ENCODE results near the gene GATAD2B.
A peak's percentile ranks its signal among the peaks of the same experiment; 100 is the strongest.
"Not testable (repeated sequence)": the region's sequence is repeated elsewhere in the genome, so short reads cannot be mapped to it uniquely, and the experiment has no call there.

The GATAD2B gene

DNA sequence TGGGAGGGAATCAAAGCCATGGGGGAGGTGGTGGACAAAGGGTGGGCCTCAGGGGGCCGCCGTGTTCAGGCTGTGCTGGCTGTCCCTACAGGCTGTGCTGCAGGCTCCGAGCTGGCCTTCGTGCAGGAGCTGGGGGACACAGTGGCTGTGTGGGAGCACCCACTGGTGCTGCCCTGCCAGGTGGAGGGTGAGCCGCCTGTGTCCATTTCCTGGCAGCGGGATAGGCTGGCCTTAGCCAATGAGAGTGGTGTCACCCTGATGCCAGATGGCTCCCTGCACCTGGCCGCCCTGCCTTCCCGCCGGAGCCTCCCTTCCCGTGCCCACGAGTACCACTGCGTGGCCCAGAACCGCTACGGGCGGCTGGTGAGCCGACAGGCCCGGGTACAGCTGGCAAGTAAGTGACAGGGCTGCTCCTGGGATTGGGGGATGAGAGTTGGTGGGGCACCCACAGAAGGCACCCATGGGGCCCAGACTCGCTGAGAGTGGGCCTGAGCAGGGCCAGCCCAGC is 127.4 kb downstream of the GATAD2B start:
- DNase-seq (ENCODE audit: low spot score), result no peak

DNA sequence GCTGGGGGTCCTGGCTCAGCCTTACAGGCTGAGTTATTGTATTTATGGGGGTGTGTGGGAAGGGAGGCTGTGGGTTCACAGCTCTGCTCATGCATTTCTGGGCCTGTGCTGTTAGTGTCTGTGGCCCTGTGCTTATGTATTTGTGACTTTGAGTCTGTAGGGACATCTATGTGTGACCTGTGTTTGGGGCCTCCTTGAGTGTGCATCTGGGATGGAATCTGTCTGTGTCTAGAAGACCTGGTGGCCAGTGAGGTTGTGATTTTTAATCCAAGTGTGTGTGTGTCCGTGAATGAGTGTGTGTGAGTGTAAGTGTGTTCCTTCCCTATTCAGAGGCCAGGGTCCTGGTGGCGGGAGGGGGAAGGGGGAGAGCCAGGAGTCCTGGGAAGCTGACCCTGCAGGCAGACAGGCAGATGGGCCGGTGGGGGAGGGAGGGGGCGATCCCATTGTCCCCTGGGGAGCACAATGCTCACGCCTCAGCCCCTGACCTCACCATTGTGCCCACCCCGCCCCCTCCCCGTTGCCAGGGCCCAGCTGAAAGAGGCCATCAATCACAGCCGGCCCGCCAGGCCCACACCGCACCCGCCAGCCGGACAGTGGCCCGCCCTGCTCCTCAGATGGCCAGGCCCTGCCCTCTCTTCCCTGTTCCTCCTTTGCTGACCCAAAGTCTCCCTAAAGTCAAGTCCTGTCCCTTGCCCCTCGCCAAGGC is 128.0 kb downstream of the GATAD2B start:
- DNase-seq (ENCODE audit: low spot score), result no peak

GRCh38 chr1:153793973-153794615 is 128.7 kb downstream of the GATAD2B start:
- DNase-seq (ENCODE audit: low spot score), result no peak

DNA sequence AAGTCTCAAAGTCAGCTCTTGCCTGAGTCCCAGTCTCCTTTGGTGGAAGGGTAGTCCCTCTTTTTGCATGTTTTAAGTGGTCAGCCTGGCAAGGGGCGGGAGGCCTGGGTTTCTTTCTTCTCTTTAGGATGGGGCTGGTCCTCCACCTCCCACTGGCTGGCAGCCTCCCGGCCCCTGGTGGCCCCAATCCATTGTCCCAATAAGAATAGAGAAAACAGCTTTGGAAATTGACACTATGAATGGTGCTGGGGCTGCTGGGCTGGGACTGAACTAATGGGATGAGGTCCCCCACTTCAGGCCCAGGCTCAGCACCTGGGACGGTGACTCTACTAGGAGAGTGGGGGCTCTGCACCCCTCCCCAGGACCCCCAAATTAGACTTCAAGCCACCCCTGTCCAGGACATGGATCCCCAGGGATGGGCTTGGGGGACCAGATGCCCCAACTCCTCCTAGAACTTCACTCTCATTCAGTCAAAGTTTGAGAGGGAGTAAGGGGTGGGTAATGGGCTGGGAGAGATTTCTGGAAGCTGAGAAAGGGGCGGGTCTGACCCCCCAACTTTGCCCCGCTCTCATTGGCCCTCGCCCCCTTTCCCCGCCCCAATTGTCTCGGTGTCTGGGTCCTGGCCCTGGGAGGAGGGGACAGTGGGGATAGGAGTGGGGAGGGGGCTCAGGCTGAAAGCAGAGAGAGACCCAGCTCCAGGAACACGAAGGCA is 129.4 kb downstream of the GATAD2B start:
- DNase-seq (ENCODE audit: low spot score), result no peak

GRCh38 chr1:153792631-153793041 is 130.1 kb downstream of the GATAD2B start:
- no peak for DNase-seq (ENCODE audit: low spot score)

DNA sequence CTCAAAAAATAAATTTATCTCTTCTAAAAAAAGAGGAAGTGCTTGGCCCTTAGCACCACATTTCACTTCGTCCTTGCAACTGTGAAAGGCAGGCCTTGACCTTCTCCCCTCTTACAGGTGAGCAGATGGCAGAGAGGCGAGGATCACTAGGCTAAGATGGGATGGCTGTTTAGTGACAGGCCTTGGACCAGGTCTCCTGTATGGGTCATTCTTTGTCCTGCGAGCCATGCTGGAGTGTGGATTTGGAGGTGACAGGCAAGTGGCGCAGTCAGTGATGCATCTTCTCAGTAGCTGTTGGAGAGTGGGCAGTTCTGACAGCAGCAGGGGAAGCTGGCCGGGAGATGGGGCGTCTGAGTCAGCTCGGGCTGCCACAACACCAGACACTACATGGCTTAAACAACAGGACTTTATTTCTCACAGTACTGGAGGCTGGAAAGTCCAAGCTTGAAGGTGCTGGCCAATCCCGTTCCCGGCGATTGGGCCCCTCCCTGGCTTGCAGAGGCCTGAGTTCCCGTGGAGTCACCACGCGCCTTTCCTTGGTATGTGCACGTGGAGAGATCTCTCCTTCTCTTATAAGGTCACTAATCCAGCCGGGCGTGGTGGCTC is 131.0 kb downstream of the GATAD2B start:
- DNase-seq (ENCODE audit: low spot score), result no peak

GRCh38 chr1:153790966-153791647 is 131.7 kb downstream of the GATAD2B start:
- no peak for DNase-seq (ENCODE audit: low spot score)

- no peak for DNase-seq (ENCODE audit: low spot score)
These were observed 132.3 kb downstream of the GATAD2B start for GRCh38 chr1:153790313-153790965.

DNA sequence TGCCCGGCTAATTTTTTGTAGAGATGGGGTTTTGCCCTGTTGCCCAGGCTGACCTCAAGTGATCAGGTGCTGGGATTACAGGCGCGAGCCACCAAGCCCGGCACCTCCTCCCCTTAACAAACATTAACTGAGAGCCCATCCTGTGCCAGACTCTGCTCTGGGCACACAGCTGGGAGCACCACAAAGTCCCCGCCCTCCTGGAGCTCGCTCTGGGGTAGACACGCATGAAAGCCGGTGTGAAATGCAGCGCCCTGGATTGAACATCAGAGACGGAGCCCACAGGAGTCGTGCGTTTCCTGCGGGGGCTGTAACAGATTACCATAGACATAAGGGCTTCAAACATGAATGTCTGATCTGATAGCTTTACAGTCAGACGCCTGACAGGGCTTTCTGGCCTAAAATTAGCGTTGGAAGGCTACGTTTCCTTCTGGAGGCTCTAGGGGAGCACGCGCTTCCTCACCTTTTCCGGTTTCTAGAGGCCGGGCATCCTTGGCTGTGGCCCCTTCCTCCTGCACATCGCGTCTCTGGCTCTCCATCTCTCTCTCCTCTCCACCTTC is 133.2 kb downstream of the GATAD2B start:
- no peak for DNase-seq (ENCODE audit: low spot score)

DNA sequence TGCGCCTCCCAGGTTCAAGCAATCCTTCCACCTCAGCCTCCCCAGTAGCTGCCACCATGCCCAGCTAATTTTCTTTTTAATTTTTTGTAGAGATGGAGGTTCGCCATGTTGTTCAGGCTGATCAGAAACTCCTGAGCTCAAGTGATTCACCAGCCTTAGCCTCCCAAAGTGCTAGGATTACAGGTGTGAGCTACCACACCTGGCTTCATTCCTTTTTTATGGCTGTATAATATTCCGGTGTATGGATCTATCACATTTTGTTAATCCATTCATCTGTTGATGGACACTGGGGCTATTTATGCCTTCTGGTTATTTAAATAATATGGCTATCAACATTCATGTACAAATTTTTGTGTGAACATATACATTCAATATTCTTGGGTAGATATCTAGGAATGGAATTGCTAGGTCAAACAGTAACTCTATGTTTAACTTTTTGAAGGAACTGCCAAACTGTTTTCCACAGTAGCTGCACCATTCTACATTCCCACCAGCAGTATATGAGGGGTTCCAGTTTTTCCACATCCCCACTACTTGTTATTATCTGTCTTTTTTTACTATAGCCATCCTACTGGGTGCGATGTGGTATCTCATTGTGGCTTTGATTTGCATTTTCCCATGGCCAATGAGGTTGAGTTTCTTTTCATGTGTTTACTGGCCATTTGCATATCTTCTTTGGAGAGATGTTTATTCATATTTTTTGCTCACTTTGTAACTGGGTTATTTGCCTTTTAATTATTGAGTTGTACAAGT is 136.6 kb downstream of the GATAD2B start:
- DNase-seq (ENCODE audit: low spot score), result no peak

DNA sequence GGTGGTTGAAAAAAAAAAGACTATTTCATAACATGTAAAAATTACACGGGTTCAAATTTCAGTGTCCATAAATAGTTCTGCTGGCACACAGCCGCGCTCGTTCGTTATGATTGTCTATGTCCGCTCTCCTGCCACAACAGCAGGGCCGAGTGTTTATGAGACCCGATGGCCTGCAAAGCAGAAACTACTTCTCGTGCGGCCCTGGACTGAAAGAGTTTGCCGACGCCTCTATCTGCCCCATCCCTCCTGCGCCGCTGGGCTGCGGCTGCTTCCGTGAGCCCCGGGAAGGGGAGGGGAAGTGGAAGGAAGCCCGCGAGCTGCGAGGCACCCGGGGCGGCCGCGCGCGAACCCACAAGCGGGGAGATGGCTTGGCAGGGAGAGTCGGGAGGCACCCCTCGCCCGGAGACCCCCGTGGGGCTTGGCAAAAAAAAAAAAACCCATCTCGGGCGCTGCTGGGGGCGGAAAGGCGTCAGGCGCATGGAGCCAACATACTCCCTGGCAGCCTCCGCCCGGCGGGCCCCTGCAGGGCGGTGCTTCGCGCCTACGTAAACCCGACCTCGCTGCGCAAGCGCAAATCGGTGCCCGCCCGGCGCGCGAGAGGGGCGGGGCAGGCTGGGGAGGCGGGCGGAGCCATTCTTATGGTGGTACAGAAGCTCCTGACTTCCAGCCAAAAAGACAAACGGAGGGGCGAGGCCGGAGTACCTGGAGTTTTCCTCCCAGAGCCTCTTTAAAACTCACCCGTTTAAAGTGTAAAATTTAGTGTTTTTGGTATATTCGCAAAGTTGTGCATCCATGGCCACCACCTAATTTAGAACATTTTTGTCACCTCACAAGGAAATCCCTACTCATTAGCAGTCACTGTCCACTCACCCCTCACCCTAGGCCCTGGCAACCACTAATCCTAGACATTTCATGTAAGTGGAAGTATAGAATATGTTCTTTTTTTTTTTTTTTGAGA is 139.3 kb downstream of the GATAD2B start:
- DNase-seq (ENCODE audit: low spot score), result peak; percentile 99

DNA sequence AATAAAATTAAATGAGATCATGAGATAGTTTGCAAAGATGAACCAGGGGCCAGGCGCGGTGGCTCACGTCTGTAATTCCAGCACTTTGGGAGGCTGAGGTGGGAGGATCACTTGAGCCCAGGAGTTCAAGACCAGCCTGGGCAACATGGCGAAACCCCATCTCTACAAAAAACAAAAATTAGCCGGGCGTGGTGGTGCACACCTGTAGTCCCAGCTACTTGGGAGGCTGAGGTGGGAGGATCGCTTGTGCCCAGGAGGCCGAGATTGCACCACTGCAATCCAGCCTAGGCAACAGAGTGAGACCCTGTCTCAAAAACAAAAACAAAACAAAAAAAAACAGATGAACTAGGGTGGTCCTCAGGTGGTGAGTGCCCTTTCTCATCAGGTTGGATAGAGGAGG is 140.1 kb downstream of the GATAD2B start:
- not testable (repeated sequence) for DNase-seq (ENCODE audit: low spot score)

DNA sequence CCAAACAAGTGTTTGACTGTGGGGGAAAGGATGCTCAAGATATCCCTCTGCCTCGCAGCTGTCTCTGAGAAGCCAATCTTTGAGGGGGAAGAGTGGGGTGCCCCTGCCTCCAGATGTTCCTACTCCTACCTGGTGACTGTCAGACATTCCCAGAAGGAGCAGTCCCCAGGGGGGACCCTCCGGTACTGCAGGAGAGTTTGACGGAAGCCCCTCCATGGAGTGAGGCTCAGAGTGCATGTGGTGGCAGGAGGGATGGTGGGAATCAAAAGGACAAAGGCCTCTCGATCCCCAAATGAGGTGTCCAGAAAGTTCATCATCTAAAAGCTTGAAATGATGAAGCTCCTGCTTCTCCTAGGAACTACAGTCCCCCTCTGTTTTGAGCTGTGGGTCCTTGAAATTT is 142.2 kb downstream of the GATAD2B start:
- no peak for DNase-seq (ENCODE audit: low spot score)

- no peak for DNase-seq (ENCODE audit: low spot score)
These were observed 142.8 kb downstream of the GATAD2B start for GRCh38 chr1:153779781-153780541.

DNA sequence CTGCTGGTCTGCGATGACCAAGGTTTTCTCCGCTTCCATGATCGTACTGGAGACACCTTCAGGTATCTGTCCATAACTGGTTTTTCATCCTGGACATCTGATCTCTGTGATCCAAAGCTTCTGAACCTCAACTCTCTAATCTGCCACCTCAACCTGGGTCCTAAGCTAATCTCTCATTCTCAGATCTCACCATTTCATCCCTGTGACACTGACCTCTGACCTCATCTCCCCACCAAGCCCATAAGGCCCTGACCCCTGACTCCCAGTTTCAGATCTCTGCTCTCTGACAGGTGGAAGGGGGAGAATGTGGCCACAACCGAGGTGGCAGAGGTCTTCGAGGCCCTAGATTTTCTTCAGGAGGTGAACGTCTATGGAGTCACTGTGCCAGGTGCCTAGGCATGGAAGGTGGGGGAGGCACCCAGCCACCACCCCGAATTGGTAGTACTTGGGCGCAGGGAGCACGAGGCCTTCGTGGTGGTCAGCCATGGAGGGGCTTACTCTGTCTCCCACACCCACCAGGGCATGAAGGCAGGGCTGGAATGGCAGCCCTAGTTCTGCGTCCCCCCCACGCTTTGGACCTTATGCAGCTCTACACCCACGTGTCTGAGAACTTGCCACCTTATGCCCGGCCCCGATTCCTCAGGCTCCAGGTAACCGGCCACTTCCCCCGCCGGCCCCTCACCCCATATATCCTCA is 143.8 kb downstream of the GATAD2B start:
- no peak for DNase-seq (ENCODE audit: low spot score)

DNA sequence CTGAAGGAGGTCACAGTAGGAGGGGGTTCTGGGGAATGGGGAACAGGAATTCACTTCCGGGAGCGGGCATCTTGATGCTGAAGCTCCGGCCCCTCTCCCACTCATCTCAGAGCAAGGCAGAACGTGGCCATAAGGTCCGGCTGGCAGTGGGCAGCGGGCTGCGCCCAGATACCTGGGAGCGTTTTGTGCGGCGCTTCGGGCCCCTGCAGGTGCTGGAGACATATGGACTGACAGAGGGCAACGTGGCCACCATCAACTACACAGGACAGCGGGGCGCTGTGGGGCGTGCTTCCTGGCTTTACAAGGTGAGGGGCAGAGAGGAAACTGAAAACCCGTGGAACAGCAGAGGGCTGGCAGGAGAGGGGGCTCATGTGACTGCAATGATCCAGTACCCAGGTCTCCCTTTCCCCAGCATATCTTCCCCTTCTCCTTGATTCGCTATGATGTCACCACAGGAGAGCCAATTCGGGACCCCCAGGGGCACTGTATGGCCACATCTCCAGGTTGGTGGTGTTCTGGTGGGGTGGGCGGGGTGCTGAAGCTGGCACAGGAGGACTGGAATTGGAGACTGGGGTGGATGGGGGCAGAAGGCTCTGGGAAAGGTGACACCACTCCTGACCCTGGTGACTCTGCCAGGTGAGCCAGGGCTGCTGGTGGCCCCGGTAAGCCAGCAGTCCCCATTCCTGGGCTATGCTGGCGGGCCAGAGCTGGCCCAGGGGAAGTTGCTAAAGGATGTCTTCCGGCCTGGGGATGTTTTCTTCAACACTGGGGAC is 144.5 kb downstream of the GATAD2B start:
- DNase-seq (ENCODE audit: low spot score), result no peak

GRCh38 chr1:153777648-153778047 is 145.1 kb downstream of the GATAD2B start:
- no peak for DNase-seq (ENCODE audit: low spot score)

All from HuH-7 (cell line).